Measurements from ENCODE around the gene MDGA2.

GRCh38 chr14:46887144-46887543, 788.3 kb downstream of the MDGA2 start:
- TF ChIP-seq TARDBP (IDR thresholded peaks at IDR 0.05) (no peak), BHLHE40 (IDR thresholded peaks at IDR 0.05; ENCODE audit: borderline replicate concordance) (no peak), SUZ12 (IDR thresholded peaks at IDR 0.05) (no peak), SP1 (IDR thresholded peaks at IDR 0.05) (no peak), FOXM1 (IDR thresholded peaks at IDR 0.05; ENCODE audit: borderline replicate concordance) (no peak)
